ENCODE measurements around the gene ING4.

DNA sequence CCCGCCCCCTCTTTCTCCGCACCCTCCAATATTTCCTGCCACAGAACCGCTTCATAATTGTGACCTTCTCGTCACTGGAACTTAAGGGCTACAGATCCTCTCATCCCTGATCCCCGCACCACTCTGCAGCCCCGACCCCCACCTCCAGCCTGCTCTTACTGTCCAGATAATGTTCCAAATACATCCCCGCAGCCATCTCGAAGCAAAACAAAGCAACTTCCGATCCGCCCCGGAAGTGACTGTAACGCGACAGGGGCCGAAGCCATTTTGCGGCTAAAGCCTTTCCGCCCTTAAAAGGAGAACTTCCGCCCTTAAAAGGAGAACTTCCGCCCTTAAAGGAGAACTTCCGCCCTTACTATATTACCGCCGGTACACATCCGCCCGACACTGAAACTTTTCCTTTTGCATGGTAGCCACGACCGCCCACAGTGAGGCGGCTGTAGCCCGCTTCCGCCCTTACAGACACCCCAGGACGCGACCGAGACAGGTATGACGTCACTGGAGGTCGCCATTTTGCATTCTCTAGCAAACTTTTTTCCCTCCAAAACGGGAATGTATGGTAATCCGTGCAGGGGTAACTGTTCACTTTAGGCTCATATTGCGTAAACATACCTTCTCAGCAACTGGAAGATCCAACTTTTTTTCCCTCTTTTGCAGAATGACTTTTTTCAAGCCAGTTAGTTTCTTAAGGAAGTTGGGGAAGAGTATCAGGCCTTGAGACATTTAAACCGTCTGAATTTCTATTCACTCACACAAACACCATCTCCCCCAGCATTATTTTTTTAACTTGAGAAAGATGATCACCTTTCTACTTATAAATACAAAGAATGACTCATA, at the start of gene ING4:
- TF ChIP-seq, protein P1, sequence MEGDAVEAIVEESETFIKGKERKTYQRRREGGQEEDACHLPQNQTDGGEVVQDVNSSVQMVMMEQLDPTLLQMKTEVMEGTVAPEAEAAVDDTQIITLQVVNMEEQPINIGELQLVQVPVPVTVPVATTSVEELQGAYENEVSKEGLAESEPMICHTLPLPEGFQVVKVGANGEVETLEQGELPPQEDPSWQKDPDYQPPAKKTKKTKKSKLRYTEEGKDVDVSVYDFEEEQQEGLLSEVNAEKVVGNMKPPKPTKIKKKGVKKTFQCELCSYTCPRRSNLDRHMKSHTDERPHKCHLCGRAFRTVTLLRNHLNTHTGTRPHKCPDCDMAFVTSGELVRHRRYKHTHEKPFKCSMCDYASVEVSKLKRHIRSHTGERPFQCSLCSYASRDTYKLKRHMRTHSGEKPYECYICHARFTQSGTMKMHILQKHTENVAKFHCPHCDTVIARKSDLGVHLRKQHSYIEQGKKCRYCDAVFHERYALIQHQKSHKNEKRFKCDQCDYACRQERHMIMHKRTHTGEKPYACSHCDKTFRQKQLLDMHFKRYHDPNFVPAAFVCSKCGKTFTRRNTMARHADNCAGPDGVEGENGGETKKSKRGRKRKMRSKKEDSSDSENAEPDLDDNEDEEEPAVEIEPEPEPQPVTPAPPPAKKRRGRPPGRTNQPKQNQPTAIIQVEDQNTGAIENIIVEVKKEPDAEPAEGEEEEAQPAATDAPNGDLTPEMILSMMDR (IDR thresholded peaks at IDR 0.05) = no peak
- peak; percentile 2 to 41 for TF ChIP-seq POLR2A (IDR thresholded peaks at IDR 0.05)
